NCI-H748 (cell line): ENCODE data around the gene C16orf90.

Experiments used
- DNase-seq: peaks from one replicate; lab custom pipeline; 2025; ENCODE audit not compliant: unreplicated experiment; lab: John Stamatoyannopoulos, UW

Gene C16orf90

GRCh38 chr16:3467921-3468320 lies 27.4 kb downstream of the C16orf90 start:
- no peak for DNase-seq

- no peak for DNase-seq
Measured at GRCh38 chr16:3467182-3467581, 28.1 kb downstream of the C16orf90 start.

- no peak for DNase-seq
Measured at GRCh38 chr16:3465911-3466584, 29.2 kb downstream of the C16orf90 start.

- no peak for DNase-seq
Measured at GRCh38 chr16:3465301-3465700, 30.0 kb downstream of the C16orf90 start.

- no peak for DNase-seq
Measured at GRCh38 chr16:3461151-3461550, 34.1 kb downstream of the C16orf90 start.

- no peak for DNase-seq
Measured at GRCh38 chr16:3460585-3460984, 34.7 kb downstream of the C16orf90 start.

GRCh38 chr16:3460121-3460520 lies 35.2 kb downstream of the C16orf90 start:
- no peak for DNase-seq

- DNase-seq: peak; percentile 9
Measured at GRCh38 chr16:3459401-3460090, 35.7 kb downstream of the C16orf90 start.

- DNase-seq: no peak
Measured at GRCh38 chr16:3458852-3459361, 36.4 kb downstream of the C16orf90 start.

GRCh38 chr16:3458278-3458851 lies 36.9 kb downstream of the C16orf90 start:
- DNase-seq: no peak

- peak; percentile 86 for DNase-seq
Measured at GRCh38 chr16:3457434-3458252, 37.6 kb downstream of the C16orf90 start.

- no peak for DNase-seq
Measured at GRCh38 chr16:3454631-3455147, 40.6 kb downstream of the C16orf90 start.

- DNase-seq: no peak
Measured at GRCh38 chr16:3454093-3454492, 41.2 kb downstream of the C16orf90 start.

GRCh38 chr16:3444032-3444388 lies 51.3 kb downstream of the C16orf90 start:
- DNase-seq: peak; percentile 39
